ENCODE results near the gene EML2. TPM values are rescaled to one million over a fixed set of nuclear protein-coding genes. Genes with fewer than 3 reads are reported as not detected.

The EML2 gene
- total RNA-seq, 1 donor from 2014 or later = 39.1 TPM

- intact Hi-C loops (cut with DNase I) = no loop called here
- no peak for ATAC-seq
- DNase-seq (ENCODE audit: missing footprints) = no peak
These were observed 40.8 kb downstream of the EML2 start for GRCh38 chr19:45598267-45599001.

- no peak for ATAC-seq
- DNase-seq (ENCODE audit: missing footprints) = no peak
- intact Hi-C loops (cut with DNase I) = no loop called here
These were observed 41.6 kb downstream of the EML2 start for GRCh38 chr19:45597425-45598111.

- ATAC-seq (peak; percentile 47), DNase-seq (ENCODE audit: missing footprints) (no peak)
- intact Hi-C loops (cut with DNase I) = no loop called here
These were observed 43.4 kb downstream of the EML2 start for GRCh38 chr19:45595814-45596213.

GRCh38 chr19:45593520-45593919 lies 45.7 kb downstream of the EML2 start:
- intact Hi-C loops (cut with DNase I) = no loop called here
- no peak for ATAC-seq
- no peak for DNase-seq (ENCODE audit: missing footprints)

GRCh38 chr19:45592366-45592765 lies 46.8 kb downstream of the EML2 start:
- DNase-seq (ENCODE audit: missing footprints) = no peak
- intact Hi-C loops (cut with DNase I) = no loop called here

GRCh38 chr19:45591638-45592005 lies 47.6 kb downstream of the EML2 start:
- no peak for ATAC-seq
- intact Hi-C loops (cut with DNase I) = no loop called here
- no peak for DNase-seq (ENCODE audit: missing footprints)

More at GRCh38 chr19:45592366-45592765, 46.8 kb downstream of the EML2 start:
- ATAC-seq = no peak

GRCh38 chr19:45591004-45591637 lies 48.1 kb downstream of the EML2 start:
- DNase-seq (ENCODE audit: missing footprints) = peak; percentile 74
- intact Hi-C loops (cut with DNase I) = no loop called here
- ATAC-seq = no peak

- no peak for DNase-seq (ENCODE audit: missing footprints)
- intact Hi-C loops (cut with DNase I) = no loop called here
- no peak for ATAC-seq
These were observed 48.7 kb downstream of the EML2 start for GRCh38 chr19:45590300-45591003.

GRCh38 chr19:45589768-45590167 lies 49.4 kb downstream of the EML2 start:
- intact Hi-C loops (cut with DNase I) = loop anchor here (10.0 kb wide), 1 partner anchor 65 kb away; no protein-coding TSS in a partner anchor
- ATAC-seq (no peak), DNase-seq (ENCODE audit: missing footprints) (no peak)

- no peak for ATAC-seq
- intact Hi-C loops (cut with DNase I) = loop anchor here (10.0 kb wide), 1 partner anchor 63 kb away; no protein-coding TSS in a partner anchor
- DNase-seq (ENCODE audit: missing footprints) = no peak
These were observed 51.3 kb downstream of the EML2 start for GRCh38 chr19:45587873-45588272.

GRCh38 chr19:45585158-45585577 lies 54.0 kb downstream of the EML2 start:
- intact Hi-C loops (cut with DNase I) = loop anchor here (10.0 kb wide), 1 partner anchor 60 kb away; no protein-coding TSS in a partner anchor
- no peak for DNase-seq (ENCODE audit: missing footprints)
- no peak for ATAC-seq

GRCh38 chr19:45584332-45585157 lies 54.7 kb downstream of the EML2 start, which contains the start of gene OPA3:
Gene OPA3, minus strand, starts transcription at chr19:45584802. Its CDS starts 38 bp downstream, at chr19:45584764.
- DNase-seq (ENCODE audit: missing footprints) = peak; percentile 100
- ATAC-seq = peak; percentile 97
- intact Hi-C loops (cut with DNase I) = loop anchor here (10.0 kb wide), 1 partner anchor 60 kb away; no protein-coding TSS in a partner anchor

- intact Hi-C loops (cut with DNase I) = loop anchor here (10.0 kb wide), 1 partner anchor 57 kb away; no protein-coding TSS in a partner anchor
These were observed 57.6 kb downstream of the EML2 start for GRCh38 chr19:45581576-45581975.

GRCh38 chr19:45578861-45579260 lies 60.3 kb downstream of the EML2 start:
- ATAC-seq = peak; percentile 45
- intact Hi-C loops (cut with DNase I) = loop anchor here (10.0 kb wide), 1 partner anchor 66 kb away; no protein-coding TSS in a partner anchor
- DNase-seq (ENCODE audit: missing footprints) = no peak

More at GRCh38 chr19:45581576-45581975, 57.6 kb downstream of the EML2 start:
- DNase-seq (ENCODE audit: missing footprints) (no peak), ATAC-seq (no peak)

GRCh38 chr19:45577111-45577905 lies 61.9 kb downstream of the EML2 start:
- intact Hi-C loops (cut with DNase I) = loop anchor here (10.0 kb wide), 1 partner anchor 67 kb away; no protein-coding TSS in a partner anchor
- ATAC-seq = peak; percentile 83
- DNase-seq (ENCODE audit: missing footprints) = no peak

GRCh38 chr19:45576682-45577081 lies 62.5 kb downstream of the EML2 start:
- DNase-seq (ENCODE audit: missing footprints) = no peak
- peak; percentile 2 for ATAC-seq
- intact Hi-C loops (cut with DNase I) = loop anchor here (10.0 kb wide), 1 partner anchor 68 kb away; no protein-coding TSS in a partner anchor

- DNase-seq (ENCODE audit: missing footprints) (no peak), ATAC-seq (no peak)
- intact Hi-C loops (cut with DNase I) = loop anchor here (10.0 kb wide), 1 partner anchor 70 kb away; no protein-coding TSS in a partner anchor
These were observed 64.0 kb downstream of the EML2 start for GRCh38 chr19:45575216-45575615.

Measured in Right ventricle myocardium inferior (tissue), 1 donor.